ENCODE measurements around the gene THBS1. TPM values are rescaled to one million over a fixed set of nuclear protein-coding genes. Genes with fewer than 3 reads are reported as not detected.

THBS1 gene
- polyA plus RNA-seq, 1 donor = 50.9 TPM

DNA sequence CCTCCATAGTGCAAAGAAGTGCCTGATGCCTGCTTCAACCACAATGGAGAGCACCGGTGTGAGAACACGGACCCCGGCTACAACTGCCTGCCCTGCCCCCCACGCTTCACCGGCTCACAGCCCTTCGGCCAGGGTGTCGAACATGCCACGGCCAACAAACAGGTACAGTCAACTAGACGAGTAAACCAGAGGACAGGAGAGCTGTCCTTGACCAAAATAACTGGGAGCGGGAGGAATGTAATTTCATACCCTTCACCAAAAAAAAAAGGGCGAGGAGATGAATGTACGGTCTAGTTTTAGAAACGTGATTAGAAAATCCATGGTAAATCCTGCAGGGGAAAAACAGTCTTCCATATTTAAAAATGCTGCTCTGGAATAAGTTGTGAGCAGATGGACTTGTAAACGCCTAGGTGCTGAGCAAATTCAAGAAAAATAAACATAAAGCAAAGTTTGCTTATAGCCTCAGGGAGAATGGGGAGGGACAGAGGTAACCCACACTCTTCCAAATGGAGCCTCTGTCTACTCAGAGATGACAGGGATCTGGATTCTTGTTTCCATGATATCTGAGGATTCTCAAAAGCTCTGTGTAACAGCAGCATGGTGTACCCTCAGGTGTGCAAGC, 8.4 kb downstream of the THBS1 start:
- no peak for DNase-seq

DNA sequence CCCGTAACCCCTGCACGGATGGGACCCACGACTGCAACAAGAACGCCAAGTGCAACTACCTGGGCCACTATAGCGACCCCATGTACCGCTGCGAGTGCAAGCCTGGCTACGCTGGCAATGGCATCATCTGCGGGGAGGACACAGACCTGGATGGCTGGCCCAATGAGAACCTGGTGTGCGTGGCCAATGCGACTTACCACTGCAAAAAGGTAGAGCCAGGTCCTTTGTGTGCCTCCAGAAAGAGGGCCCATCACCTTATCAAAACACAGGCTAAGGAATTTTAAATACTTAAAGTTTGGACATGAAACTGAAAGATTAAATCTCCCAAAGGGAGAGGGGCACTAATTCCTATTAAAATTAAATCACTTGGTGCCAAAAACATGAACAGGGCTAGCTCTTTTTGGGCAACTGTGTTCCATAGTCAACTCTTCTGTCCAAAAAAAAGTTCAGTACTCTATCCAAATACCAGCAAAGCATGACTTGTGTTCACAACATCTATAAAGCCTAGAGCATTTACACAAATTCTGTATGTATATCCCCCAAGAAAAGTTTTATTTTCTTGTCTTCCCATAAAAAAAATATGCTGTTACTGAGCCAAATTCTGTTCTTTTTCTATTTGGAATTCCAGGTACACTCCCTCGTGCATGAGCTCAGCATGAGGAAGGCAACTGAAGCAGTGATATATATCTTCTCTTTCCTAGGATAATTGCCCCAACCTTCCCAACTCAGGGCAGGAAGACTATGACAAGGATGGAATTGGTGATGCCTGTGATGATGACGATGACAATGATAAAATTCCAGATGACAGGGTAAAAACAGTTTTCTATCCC, 9.2 kb downstream of the THBS1 start:
- no peak for DNase-seq

DNA sequence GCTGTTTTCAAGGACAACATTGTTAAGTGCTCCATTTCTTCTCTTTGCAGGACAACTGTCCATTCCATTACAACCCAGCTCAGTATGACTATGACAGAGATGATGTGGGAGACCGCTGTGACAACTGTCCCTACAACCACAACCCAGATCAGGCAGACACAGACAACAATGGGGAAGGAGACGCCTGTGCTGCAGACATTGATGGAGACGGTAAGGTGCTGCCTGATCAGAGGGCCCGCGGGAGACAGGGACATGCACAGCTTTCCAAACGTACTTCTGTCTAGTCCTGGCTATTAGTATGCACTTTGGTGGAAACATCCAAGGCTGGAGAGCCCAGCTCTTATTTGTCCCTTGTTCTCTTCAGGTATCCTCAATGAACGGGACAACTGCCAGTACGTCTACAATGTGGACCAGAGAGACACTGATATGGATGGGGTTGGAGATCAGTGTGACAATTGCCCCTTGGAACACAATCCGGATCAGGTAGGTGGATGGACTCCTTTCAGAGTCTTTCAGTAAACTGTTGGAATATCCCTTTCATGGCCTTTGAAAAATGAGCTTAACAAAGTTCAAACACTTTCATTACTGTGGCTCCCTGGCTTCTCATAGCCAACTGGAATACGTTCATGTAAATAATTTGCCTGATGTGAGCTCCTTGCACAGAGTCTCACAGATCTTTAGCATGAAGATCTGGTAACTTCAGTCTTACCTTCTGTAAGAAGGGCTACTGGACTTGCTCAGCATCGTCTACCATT, 10.4 kb downstream of the THBS1 start:
- no peak for DNase-seq

DNA sequence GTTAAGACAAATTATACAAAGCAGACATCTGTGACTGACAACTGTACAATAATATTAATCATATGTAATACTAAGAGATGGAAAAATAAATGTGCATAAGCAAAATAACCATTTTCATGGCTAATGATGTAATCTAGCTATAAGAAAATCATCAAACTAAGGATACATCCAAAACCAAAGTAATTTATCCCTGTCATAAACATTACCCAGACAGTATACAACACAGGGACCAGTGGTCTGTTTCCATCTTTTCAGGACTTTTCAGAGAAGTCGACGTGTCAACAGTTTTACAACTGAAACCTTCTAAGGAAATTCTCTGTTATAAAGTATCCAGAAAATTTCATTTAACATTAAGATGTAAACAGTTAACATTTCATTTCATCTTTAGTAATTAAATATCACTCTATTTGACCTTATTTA, 11.0 kb downstream of the THBS1 start:
- no peak for DNase-seq

DNA sequence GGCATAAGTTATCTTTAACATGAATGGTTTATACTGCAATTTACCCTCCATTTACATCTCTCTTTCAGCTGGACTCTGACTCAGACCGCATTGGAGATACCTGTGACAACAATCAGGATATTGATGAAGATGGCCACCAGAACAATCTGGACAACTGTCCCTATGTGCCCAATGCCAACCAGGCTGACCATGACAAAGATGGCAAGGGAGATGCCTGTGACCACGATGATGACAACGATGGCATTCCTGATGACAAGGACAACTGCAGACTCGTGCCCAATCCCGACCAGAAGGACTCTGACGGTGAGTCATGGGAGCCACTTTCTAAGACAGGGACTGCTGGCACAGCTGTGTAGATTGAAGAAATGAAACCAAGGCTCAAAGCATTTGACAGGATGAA, 11.6 kb downstream of the THBS1 start:
- DNase-seq = no peak

DNA sequence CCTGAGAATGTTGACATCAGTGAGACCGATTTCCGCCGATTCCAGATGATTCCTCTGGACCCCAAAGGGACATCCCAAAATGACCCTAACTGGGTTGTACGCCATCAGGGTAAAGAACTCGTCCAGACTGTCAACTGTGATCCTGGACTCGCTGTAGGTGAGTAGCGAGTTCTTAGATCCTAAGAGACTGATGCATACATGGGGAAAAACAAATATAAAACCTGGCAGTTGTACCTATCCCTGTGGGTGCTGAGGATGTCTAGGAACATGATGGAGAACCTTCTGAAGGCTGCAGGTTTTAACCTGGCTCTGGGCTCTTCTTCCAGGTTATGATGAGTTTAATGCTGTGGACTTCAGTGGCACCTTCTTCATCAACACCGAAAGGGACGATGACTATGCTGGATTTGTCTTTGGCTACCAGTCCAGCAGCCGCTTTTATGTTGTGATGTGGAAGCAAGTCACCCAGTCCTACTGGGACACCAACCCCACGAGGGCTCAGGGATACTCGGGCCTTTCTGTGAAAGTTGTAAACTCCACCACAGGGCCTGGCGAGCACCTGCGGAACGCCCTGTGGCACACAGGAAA, 12.3 kb downstream of the THBS1 start:
- DNase-seq = no peak

DNA sequence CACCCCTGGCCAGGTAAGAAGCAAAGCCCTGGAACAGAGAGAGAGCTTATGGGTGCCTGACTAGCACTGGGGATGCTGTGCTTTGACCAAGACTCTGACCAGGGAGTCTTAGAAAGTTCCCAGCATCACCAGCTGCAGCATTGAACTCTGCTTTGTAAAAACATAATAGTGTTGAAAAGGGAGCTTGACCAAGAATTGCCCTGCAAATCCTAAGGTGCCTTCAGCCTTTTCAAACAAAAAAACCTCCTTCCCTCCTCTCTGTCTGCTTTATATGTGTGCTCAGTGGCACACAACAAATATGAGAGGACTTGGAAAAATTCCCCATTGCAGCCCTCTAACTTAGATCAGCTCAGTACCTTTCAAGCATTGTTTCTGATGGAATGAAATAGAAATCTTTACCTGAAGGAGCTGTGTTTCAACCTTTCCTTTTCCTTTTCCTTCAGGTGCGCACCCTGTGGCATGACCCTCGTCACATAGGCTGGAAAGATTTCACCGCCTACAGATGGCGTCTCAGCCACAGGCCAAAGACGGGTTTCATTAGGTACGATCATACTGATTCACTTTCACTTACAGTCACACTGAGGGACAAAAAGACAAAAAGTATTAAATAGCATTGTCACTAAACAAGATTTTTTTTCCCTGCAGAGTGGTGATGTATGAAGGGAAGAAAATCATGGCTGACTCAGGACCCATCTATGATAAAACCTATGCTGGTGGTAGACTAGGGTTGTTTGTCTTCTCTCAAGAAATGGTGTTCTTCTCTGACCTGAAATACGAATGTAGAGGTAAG, 13.0 kb downstream of the THBS1 start:
- no peak for DNase-seq

DNA sequence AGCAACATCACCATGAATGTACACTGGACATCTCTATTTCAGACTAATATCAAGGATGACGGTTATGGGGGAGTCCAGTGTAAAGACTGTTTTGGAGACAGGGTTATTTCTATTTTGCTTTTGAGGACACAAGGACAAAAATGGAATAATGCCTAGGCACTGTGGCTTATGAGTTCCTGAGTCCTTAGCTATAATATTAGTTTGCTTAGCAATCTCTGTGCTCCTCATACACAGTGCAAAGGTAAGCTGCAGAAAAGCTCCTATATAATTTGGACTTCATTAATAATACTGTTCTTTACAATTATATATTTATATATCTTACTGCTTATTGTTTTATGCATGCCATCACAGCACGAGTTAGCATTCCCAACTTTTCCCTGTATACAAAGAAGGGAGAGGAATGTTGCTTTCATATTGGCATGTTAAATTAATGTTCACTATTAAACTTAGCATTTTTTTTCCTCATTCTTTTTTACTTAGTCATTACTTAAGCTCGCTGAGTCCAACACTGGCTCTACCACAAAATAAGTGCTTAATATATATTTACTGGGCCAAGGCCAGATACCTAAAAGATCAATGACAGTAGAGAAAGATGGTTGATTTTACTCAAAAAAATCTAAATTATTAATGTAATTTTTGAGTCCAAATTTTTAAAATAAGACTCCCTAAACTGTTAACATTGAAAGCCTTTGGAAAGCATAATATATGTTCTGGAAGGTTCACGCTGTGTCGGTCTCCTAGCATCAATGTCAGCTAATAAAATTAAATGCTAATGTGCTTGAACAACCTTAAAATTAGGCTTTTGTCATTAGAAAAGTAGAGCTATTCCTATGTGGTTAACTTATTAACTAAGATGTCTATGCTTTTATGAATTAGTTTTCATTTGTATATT, 13.8 kb downstream of the THBS1 start:
- DNase-seq = no peak

DNA sequence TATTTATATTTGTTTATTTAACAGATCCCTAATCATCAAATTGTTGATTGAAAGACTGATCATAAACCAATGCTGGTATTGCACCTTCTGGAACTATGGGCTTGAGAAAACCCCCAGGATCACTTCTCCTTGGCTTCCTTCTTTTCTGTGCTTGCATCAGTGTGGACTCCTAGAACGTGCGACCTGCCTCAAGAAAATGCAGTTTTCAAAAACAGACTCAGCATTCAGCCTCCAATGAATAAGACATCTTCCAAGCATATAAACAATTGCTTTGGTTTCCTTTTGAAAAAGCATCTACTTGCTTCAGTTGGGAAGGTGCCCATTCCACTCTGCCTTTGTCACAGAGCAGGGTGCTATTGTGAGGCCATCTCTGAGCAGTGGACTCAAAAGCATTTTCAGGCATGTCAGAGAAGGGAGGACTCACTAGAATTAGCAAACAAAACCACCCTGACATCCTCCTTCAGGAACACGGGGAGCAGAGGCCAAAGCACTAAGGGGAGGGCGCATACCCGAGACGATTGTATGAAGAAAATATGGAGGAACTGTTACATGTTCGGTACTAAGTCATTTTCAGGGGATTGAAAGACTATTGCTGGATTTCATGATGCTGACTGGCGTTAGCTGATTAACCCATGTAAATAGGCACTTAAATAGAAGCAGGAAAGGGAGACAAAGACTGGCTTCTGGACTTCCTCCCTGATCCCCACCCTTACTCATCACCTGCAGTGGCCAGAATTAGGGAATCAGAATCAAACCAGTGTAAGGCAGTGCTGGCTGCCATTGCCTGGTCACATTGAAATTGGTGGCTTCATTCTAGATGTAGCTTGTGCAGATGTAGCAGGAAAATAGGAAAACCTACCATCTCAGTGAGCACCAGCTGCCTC, 14.7 kb downstream of the THBS1 start:
- no peak for DNase-seq

DNA sequence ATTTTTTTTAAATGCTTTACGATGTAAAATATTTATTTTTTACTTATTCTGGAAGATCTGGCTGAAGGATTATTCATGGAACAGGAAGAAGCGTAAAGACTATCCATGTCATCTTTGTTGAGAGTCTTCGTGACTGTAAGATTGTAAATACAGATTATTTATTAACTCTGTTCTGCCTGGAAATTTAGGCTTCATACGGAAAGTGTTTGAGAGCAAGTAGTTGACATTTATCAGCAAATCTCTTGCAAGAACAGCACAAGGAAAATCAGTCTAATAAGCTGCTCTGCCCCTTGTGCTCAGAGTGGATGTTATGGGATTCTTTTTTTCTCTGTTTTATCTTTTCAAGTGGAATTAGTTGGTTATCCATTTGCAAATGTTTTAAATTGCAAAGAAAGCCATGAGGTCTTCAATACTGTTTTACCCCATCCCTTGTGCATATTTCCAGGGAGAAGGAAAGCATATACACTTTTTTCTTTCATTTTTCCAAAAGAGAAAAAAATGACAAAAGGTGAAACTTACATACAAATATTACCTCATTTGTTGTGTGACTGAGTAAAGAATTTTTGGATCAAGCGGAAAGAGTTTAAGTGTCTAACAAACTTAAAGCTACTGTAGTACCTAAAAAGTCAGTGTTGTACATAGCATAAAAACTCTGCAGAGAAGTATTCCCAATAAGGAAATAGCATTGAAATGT, 15.6 kb downstream of the THBS1 start:
- no peak for DNase-seq

DNA sequence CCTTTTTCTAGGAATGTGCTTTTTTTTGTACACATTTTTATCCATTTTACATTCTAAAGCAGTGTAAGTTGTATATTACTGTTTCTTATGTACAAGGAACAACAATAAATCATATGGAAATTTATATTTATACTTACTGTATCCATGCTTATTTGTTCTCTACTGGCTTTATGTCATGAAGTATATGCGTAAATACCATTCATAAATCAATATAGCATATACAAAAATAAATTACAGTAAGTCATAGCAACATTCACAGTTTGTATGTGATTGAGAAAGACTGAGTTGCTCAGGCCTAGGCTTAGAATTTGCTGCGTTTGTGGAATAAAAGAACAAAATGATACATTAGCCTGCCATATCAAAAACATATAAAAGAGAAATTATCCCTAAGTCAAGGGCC, 16.5 kb downstream of the THBS1 start:
- DNase-seq = no peak

DNA sequence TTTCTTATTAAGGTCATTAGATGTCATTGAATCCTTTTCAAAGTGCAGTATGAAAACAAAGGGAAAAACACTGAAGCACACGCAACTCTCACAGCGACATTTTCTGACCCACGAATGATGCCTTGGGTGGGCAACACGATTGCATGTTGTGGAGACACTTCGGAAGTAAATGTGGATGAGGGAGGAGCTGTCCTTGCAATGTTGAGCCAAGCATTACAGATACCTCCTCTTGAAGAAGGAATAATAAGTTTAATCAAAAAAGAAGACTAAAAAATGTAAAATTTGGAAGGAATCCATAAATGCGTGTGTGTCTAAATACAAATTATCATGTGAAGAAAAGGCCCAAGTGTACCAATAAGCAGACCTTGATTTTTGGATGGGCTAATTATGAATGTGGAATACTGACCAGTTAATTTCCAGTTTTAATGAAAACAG, 16.9 kb downstream of the THBS1 start:
- DNase-seq = no peak

DNA sequence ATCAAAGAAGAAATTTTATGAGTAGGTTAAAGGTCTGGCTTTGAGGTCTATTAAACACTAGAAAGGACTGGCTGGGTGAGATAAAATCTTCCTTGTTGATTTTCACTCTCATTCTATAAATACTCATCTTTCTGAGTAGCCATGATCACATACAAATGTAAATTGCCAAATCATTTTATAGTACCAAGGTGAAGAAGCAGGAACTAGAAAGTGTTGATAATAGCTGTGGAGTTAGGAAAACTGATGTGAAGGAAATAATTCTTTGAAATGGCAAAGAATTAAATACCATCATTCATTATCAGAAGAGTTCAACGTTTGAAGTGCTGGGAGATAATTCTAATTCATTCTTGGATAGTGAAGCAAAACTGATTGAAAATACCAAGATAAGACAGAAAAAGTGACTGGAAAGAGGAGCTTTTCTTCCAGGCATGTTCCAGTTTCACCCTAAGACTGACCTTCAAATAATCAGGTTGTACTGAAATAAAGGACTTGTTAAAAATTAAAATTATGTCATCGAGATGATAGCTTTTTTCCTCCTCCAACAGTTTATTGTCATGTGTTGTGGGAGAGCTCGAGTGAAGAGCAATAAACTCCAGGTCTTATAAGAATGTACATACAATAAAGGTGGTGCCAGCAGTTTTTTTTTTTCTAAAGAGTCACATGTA, 17.4 kb downstream of the THBS1 start:
- DNase-seq = no peak

DNA sequence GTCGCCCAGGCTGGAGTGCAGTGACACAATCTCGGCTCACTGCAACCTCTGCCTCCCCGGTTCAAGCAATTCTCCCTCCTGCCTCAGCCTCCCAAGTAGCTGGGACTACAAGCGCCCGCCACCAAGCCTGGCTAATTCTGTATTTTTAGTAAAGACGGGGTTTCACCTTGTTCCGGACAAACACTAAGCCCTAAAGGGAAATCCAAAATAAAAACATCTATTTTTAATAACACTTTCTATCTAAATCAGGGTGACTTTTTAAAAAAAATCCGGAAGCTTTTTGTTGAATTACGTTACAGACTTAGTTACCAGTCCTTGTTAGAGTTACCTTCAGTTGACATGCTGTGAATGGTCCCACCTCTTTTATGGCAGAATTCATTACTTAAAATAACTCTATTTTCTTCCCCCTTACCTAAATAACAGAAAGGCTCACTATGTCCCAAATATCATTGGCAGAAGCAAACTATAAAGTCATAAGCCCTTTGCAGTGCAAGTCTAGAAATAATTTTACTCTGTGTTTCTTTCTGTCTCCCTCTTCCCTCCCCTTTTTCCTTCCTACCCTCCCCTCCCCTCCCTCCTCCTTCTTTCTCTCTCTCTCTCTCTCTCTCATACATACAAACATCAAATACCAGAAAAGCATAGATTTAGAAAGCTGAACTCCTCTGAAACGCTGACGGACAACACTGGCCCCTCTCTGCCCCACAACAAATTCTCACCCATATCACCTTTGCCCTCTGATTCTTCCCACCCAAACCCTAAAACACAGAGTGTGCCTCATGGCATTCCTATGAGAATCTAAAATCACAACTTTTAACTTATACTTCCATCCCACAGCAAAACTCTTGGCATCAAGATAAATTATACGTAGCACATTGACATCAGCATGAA, 18.3 kb downstream of the THBS1 start:
- no peak for DNase-seq

DNA sequence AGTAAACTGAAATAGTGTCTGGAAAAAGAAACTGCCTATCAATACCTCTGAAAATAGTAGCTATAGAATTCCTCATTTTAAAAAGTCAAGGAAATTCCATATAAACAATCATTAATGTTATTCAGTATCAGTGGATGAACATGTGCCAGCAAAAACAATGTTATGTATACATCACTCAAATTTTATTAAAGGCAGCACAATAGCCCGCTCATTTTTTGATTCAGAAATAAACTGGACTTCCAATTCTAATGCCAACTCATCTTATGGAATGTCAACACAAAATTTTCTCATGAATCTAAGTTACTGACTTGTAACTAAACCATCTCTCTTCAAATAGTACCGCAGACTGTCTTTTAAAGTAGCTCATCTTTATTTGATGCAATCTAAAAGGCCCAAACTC, 19.0 kb downstream of the THBS1 start:
- DNase-seq = no peak

DNA sequence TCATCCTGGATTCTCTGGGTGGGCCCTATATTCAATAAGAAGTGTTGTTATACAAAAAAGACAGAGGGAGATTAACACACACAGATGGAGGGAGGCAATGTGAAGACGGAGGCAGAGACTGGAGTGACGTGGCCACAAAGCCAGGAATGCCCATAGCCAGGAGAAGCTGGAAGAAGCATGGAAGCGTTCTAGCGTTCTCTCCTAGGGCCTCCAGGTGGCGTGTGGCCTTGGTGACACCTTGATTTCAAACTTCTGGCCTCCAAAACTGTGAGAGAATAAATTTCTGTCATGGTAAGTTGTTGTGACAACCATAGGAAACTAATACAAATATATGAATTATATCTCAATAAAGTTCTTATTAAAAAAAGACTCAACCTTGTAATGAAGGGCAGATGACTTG, 21.3 kb downstream of the THBS1 start:
- DNase-seq = no peak

DNA sequence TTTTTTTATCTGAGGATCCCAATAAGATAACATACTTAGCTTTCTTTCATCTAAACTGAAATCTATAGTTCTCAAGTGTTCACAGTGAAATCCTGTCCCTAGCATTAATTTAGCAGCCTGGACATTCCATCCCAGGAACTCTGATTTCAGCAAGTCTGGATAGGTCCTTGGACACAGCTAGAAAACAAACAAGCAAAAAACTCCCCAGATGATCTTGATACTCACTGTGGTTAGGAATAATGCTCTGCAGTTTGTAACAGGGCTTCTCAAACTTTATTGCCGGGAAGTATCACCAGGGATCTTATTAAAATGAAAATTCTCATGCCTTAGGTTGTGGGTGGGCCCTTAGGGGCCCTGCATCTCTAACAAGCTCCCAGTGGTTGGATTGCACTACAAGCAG, 24.3 kb downstream of the THBS1 start:
- no peak for DNase-seq
